NCI-H2107 treated with DMSO at 0.1 percent for 48 hours (cell line): ENCODE measurements around the gene POLA1.

Source experiments
- DNase-seq: peaks from one replicate; lab custom pipeline; 2025; ENCODE audit not compliant: unreplicated experiment; lab: John Stamatoyannopoulos, UW

The POLA1 gene

GRCh38 chrX:24961809-24962208, 268.1 kb downstream of the POLA1 start:
- DNase-seq: no peak

- DNase-seq: peak; percentile 9
Observed at GRCh38 chrX:24963823-24964222, 270.1 kb downstream of the POLA1 start.

DNA sequence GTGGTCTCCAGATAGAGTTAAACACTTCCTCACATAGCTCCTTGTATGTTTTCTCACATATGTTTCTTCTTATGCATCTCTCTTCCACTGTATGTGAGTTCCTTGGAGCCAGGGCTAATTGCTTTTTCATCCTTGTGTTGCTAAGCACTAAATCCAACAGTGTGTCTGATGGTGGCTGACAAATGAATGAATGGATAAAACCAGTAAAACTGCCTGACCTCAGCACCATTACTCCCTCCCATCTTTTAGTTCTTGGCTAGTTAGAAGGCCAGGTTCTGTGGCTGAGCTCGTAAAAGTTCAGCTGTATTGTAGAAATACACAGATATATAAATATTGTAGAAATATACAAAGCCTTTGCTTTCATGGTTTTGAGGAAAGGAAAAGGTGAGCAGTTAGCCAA, 271.7 kb downstream of the POLA1 start:
- DNase-seq: no peak

DNA sequence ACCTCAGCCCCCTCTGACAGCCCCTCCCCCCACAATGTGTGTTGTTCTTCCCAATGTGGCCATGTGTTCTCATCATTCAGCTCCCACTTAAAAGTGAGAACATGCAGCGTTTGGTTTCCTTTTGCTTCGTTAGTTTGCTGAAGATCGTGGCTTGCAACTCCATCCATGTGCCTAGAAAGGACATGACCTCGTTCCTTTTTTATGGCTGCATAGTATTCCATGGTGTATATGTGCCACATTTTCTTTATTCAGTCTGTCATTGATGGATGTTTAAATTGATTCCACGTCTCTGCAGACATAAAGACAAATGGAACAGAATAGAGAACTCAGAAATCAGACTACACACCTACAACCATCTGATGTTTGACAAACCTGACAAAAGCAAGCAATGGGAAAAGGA, 276.1 kb downstream of the POLA1 start:
- DNase-seq: no peak

- DNase-seq: no peak
Observed at GRCh38 chrX:24979081-24979480, 285.4 kb downstream of the POLA1 start.

DNA sequence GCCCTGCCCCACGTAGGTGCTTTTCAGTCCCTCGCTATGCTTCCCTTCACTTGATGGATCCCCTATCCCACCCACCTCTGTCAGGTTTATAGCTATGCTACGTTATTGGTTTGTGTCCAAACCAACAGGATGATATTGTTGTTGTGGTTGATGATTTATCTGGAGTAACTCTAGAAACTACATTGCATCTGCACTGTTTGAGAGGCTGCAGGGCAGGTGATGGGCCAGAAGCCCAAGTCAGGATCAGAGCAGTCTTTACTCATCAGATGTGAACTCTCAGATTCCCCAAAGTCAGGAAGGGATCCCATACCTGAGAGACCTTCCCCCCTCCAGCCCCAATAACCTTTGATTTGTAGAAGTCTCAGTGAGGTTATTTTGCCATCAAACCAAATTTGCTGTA, 287.3 kb downstream of the POLA1 start:
- no peak for DNase-seq

DNA sequence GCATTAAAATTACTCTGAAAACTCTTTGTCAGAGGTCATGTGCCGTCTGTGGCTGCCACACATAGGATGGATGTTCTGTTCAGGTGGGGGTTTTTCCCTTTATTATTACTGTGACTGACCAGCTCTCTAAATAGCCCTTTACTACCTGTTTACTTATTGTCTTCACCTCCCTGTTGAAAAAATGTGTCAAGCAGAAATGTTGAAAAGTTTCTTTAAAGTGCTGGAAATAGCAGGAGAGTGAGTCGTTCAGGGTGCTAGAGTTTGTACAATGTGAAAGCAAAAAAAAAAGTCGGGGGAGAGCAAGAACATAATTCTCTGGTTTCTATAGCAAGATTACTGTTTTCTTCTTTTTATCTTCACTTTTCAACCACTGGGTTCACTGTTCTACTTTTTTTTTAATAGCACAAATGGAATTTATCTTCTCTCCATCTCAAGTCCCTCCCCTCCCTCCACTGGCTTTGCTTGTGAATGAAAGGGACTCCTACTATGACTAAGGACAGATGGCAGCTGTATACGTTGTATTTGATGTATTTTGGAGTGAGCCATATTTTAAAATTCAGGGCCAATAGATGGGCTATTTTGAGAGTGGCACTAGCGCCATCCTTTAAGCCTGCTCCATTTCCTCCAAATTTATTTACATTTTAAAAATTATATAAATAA, 288.7 kb downstream of the POLA1 start:
- DNase-seq: no peak

GRCh38 chrX:24983931-24984330, 290.2 kb downstream of the POLA1 start:
- DNase-seq: no peak

DNA sequence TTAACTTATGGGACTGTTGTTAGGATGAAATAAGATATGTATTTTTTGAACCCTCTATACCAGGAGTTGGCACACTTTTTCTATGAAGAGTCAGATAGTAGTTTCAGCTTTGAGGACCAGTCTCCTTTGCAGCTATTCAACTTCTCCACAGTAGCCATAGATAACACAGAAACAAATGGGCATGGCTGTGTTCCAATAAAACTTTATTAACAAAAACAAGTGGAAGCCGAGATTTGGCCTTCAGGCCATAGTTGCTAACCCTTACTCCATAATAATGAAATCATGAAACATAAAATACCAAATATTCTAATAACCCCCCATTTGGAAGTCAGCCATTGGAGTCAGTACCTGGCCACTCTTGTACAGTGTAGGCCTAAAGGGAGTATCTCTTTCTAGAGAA, 291.4 kb downstream of the POLA1 start:
- DNase-seq: no peak

DNA sequence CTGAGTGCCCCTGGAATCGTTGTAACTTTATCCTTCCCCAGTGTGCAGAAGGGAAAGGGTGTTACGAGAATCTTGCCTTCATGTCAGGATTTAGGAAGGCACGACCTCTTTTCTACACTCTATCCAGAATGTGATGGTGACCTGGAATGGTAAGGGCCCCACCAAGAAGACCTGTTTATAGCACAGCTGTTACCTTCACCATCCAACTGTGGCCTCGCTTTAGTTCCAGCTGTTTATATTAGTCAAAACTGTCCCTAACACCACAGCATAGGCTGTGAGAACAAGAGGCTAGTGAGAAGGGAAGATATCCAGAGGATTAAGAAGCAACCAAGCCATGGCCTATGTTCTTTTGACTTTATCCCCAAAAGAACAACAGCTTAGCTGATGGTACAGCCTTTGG, 294.0 kb downstream of the POLA1 start:
- DNase-seq: no peak

GRCh38 chrX:24988314-24988713, 294.6 kb downstream of the POLA1 start:
- DNase-seq: no peak

DNA sequence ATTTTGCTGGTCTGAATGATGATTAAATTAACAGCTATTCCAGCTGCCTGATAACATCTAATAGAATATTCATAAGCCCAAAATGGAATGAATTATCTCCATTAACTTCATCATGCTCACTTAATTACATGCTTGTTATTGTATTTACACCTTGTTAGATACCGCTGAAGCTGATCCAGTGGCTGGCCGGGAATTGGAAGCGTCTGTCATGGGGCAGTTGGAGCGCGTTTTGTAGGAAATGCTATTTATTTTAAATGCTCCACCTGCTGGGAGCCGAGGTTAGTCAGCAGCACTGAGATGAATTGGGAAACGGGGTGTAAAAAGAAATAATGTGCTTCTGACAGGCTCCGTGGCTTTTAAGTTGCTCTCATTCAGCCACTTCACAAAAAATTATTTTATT, 296.8 kb downstream of the POLA1 start:
- DNase-seq: peak; percentile 42

- no peak for DNase-seq
Observed at GRCh38 chrX:24993879-24994278, 300.2 kb downstream of the POLA1 start.

DNA sequence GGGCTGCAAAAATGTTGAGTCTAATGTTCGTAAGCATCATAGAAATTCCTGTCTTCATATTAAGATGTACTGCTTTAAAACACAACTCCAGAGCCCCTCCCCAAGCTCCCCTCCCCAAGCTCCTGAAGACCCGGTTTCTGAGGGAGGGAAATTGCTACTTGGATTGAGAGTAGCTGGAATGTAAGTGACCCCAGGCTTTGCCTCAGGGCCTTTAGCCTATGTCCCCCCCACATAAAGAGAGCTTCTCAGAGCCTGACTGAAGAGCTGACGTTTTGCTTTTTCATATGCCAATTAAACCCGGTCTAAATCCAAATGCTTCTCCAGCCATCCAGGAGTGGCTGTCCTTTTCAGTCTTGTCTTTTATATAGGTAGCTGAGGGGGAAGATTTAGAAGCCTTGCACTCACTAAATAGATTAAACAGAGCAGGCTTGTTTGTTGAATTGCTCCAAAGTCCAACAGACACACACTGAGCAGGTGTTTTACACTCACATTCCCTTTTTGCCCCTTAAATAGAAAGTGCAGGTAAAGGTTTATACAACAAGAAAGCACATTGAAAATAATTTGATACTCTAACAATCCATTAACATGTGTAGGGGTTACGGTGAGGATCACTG, 302.5 kb downstream of the POLA1 start:
- DNase-seq: no peak

- DNase-seq: no peak
Observed at GRCh38 chrX:24999511-24999910, 305.8 kb downstream of the POLA1 start.

- no peak for DNase-seq
Observed at GRCh38 chrX:25001808-25002660, 308.3 kb downstream of the POLA1 start.

DNA sequence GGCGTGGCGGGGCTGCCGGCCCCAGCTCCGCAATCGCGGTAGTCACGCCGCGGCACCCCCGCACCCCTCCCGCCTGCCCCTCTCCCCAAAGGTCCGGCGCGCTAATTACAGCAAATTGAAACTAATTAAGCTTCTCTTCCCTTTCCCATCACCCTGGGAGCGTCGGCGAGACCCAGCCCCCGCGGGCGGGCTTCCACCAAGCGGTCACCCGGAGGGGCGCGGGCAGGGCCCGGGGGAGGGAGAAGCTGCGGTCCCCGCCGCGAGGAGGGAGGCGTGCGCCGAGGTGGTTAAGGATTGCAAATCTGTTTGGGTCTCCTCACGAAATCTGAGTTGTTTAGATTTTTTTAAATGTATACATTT, 308.9 kb downstream of the POLA1 start:
- no peak for DNase-seq

GRCh38 chrX:25003066-25003849, 309.5 kb downstream of the POLA1 start:
- DNase-seq: no peak

GRCh38 chrX:25004040-25004439, 310.3 kb downstream of the POLA1 start:
- no peak for DNase-seq

GRCh38 chrX:25004485-25005032, 310.8 kb downstream of the POLA1 start:
- DNase-seq: no peak

GRCh38 chrX:25005034-25005381, 311.3 kb downstream of the POLA1 start:
- no peak for DNase-seq
